ENCODE measurements around the gene CACNA1C. TPM values are rescaled to one million over a fixed set of nuclear protein-coding genes. Genes with fewer than 3 reads are reported as not detected.
A peak's percentile ranks its signal among the peaks of the same experiment; 100 is the strongest.

The CACNA1C gene
- polyA plus RNA-seq, 1 of the 3 experiments (the other 2 are of a cell fraction), result 1.5 TPM

GRCh38 chr12:2011643-2012607 is 40.9 kb upstream of the CACNA1C start (continued):
- TF ChIP-seq RXRA (IDR thresholded peaks at IDR 0.05; ENCODE audit: borderline replicate concordance, low read depth) (no peak), JUND (IDR thresholded peaks at IDR 0.05) (no peak), CTCF (IDR thresholded peaks at IDR 0.05) (no peak), ELF1 (IDR thresholded peaks at IDR 0.05) (no peak)

GRCh38 chr12:2013086-2013485 is 39.7 kb upstream of the CACNA1C start:
- Histone ChIP-seq H3K36me3 (replicated peaks in 1 of 2; ENCODE audit: control insufficient read depth in 1 of 2, insufficient read depth in 2 of 2, low read length in 1 of 2) (no peaks in the 10 kb centered on the region), H3K9me3 (no peaks in the 10 kb centered on the region), H3K79me2 (ENCODE audit: insufficient read depth) (no peaks in the 10 kb centered on the region), H3F3A (replicated peaks; ENCODE audit: insufficient read depth) (no peaks in the 10 kb centered on the region), H3K4me1 (ENCODE audit: control insufficient read depth in 1 of 2, insufficient read depth in 2 of 2, low read depth in 1 of 2, low read length in 1 of 2) (peaks cover 0 to 44% of the 10 kb centered on the region in 2 experiments; a peak in 2 of 4 replicates), H2AFZ (ENCODE audit: low read depth) (no peak overlapping the region), H4K20me1 (ENCODE audit: insufficient read depth) (no peaks in the 10 kb centered on the region), H3K9me2 (no peaks in the 10 kb centered on the region), H3K27ac (ENCODE audit: low read depth in 2 of 2, low read length in 1 of 2) (peak overlapping the region; percentile 12 to 93; a peak in 2 of 4 replicates), H3K27me3 (ENCODE audit: insufficient read depth) (no peaks in the 10 kb centered on the region), H3K4me2 (no peak overlapping the region), H3K9ac (no peak overlapping the region), H3K4me3 (ENCODE audit: low read depth in 2 of 2, low read length in 1 of 2) (no peak overlapping the region)
- POLR2A ChIA-PET, result interaction anchor here (2.4 kb wide), 1 partner anchor 9 kb away, joined by 13 read pairs; the partner anchor contains the start of gene DCP1B
- DNase-seq, result no peak
- WGBS (ENCODE audit: low lambda C conversion rate), result 67% methylated on average over 3 of the region's 3 CpGs
- no peak for TF ChIP-seq USF1 (IDR thresholded peaks at IDR 0.05; ENCODE audit: borderline replicate concordance, low read depth)
- TF ChIP-seq GATA2 (CRISPR knock-in tag; IDR thresholded peaks at IDR 0.05), result no peak
- no peak for TF ChIP-seq RXRA (IDR thresholded peaks at IDR 0.05; ENCODE audit: borderline replicate concordance, low read depth)
- no peak for TF ChIP-seq NRF1 (IDR thresholded peaks at IDR 0.05; ENCODE audit: low read depth, low read length)
- no peak for TF ChIP-seq USF2 (IDR thresholded peaks at IDR 0.05; ENCODE audit: borderline replicate concordance, low read depth, low read length)
- no peak for TF ChIP-seq GABPA (IDR thresholded peaks at IDR 0.05; ENCODE audit: low read depth)
- CTCF ChIA-PET, result interaction anchor here (0.7 to 3.3 kb wide), 10 partner anchors 17 to 570 kb away, joined by 3 to 10 read pairs (median 4); no protein-coding TSS in a partner anchor
